ENCODE data around the gene OVCH2. TPM values are rescaled to one million over a fixed set of nuclear protein-coding genes. Genes with fewer than 3 reads are reported as not detected.
A peak's percentile ranks its signal among the peaks of the same experiment; 100 is the strongest.

OVCH2 gene
- total and polyA plus RNA-seq, 8 donors = 0.05 to 0.28 TPM; not detected in 6

DNA sequence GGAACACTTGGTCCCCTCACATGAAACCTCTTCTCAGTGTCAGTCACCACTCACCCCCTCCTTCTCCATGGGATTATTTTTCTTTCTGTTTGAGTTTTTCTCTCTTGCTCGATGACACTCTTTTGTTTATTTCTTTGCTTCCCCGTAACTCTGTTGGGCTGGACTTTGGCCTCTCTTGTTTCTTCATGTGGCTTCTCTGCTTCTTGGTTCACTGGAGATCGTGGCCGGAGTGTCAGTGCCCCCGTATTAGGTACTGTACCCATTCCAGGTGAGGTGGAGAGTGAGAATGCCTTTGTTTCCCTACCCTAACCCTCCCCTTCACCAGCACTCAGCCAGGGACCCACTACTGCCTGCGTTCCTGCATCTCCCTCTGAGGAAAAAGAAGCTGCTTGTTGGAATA lies 65.5 kb downstream of the OVCH2 start:
- H3K27me3 ChIP-seq = no peaks in the 10 kb centered on the region
- peaks cover 0 to 42% (median 7%) of the 10 kb centered on the region in 3 donors for H3K36me3 ChIP-seq
- TF ChIP-seq, protein P1, sequence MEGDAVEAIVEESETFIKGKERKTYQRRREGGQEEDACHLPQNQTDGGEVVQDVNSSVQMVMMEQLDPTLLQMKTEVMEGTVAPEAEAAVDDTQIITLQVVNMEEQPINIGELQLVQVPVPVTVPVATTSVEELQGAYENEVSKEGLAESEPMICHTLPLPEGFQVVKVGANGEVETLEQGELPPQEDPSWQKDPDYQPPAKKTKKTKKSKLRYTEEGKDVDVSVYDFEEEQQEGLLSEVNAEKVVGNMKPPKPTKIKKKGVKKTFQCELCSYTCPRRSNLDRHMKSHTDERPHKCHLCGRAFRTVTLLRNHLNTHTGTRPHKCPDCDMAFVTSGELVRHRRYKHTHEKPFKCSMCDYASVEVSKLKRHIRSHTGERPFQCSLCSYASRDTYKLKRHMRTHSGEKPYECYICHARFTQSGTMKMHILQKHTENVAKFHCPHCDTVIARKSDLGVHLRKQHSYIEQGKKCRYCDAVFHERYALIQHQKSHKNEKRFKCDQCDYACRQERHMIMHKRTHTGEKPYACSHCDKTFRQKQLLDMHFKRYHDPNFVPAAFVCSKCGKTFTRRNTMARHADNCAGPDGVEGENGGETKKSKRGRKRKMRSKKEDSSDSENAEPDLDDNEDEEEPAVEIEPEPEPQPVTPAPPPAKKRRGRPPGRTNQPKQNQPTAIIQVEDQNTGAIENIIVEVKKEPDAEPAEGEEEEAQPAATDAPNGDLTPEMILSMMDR (IDR thresholded peaks at IDR 0.05) = no peak
- no peak overlapping the region for H3K27ac ChIP-seq
- H3K4me1 ChIP-seq = peaks cover 0 to 4% (median 0%) of the 10 kb centered on the region in 3 donors
- H3K4me3 ChIP-seq = no peak overlapping the region
- ATAC-seq = no peak
- 82 to 86% methylated on average over 6 of the region's 6 CpGs for WGBS, 2 donors
- H3K9me3 ChIP-seq = no peaks in the 10 kb centered on the region
- no peak for DNase-seq
- FAIRE-seq = no peak
- intact Hi-C loops (cut with DNase I) = no loop called here

DNA sequence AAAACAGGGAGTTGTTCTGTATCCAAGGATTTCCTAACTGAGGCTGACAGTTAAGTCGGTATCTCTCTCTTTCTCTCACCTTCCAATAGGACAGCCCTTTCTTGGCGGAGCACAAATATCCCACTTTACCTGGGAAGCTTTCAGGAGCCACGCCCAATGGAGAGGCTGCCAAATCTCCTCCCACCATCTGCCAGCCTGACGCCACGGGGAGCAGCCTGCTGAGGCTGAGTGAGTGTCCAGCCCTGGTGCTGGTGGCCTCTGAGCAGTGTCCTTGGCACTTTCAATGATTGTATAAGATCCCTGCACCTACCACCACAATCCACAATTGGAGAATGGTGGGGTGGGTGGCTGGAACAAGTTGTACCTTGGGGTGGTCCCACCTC lies 66.6 kb downstream of the OVCH2 start:
- H3K4me3 ChIP-seq = no peak overlapping the region
- WGBS, 2 donors = 37 to 49% methylated on average over 5 of the region's 5 CpGs
- DNase-seq (peak in 1 of 6 donors; percentile 50), ATAC-seq (peak; percentile 55 to 79 (median 70)), FAIRE-seq (no peak)
- intact Hi-C loops (cut with DNase I) = no loop called here
- H3K36me3 ChIP-seq = peaks cover 0 to 51% (median 15%) of the 10 kb centered on the region in 3 donors
- TF ChIP-seq, protein P1 (IDR thresholded peaks at IDR 0.05) = no peak
- H3K27me3 ChIP-seq = no peaks in the 10 kb centered on the region
- H3K4me1 ChIP-seq = peaks cover 0 to 4% (median 0%) of the 10 kb centered on the region in 3 donors
- H3K27ac ChIP-seq = no peak overlapping the region
- H3K9me3 ChIP-seq = no peaks in the 10 kb centered on the region

Other genes with a start within 250 kb of the OVCH2 start
- 1 to 10 TPM in 4 of 6 donors, under 1 TPM in 2; 0.32 to 7.0 (median 1.6) TPM for gene OLFML1, start 221.0 kb downstream of the OVCH2 start, total RNA-seq
- under 1 TPM; 0.70 to 0.76 TPM for gene OLFML1, start 221.0 kb downstream of the OVCH2 start, polyA plus RNA-seq
- gene PPFIBP2, start 192.5 kb downstream of the OVCH2 start, total RNA-seq = 10 to 100 TPM in 5 of 6 donors, 1 to 10 TPM in 1; 8.6 to 24.7 (median 11.4) TPM
- 10 to 100 TPM in 1 of 2 donors, 1 to 10 TPM in 1; 8.0 to 12.6 TPM for gene PPFIBP2, start 192.5 kb downstream of the OVCH2 start, polyA plus RNA-seq
- 1 to 10 TPM; 1.4 to 3.5 (median 1.9) TPM for gene CYB5R2, start 33.0 kb downstream of the OVCH2 start, total RNA-seq
- gene CYB5R2, start 33.0 kb downstream of the OVCH2 start, polyA plus RNA-seq = 1 to 10 TPM; 1.7 to 2.4 TPM
- gene OR5P2, start 90.5 kb upstream of the OVCH2 start, total RNA-seq = not detected
- not detected for gene OR5P2, start 90.5 kb upstream of the OVCH2 start, polyA plus RNA-seq
- under 1 TPM in 1 of 6 donors, not detected in 5; 0.16 TPM for gene OR5P3, start 124.4 kb upstream of the OVCH2 start, total RNA-seq
- not detected for gene OR5P3, start 124.4 kb upstream of the OVCH2 start, polyA plus RNA-seq
- gene OR10A6, start 224.8 kb upstream of the OVCH2 start, total RNA-seq = not detected
- not detected for gene OR10A6, start 224.8 kb upstream of the OVCH2 start, polyA plus RNA-seq
- not detected for gene OR10A3, start 235.2 kb upstream of the OVCH2 start, total RNA-seq
- gene OR10A3, start 235.2 kb upstream of the OVCH2 start, polyA plus RNA-seq = not detected